CD4-positive, alpha-beta T cell (primary cell): ENCODE data around the gene SLC34A3. TPM values are rescaled to one million over a fixed set of nuclear protein-coding genes. Genes with fewer than 3 reads are reported as not detected.
A peak's percentile ranks its signal among the peaks of the same experiment; 100 is the strongest.

Source experiments
- ATAC-seq: fragments of 200-7000 bp; cut with Tn5 transposase; one replicate; pipeline ENCODE4 v1.10.0; 2022; ENCODE audit warnings: mild to moderate bottlenecking; ENCODE audit not compliant: poor library complexity
- CTCF ChIA-PET: fragments of 350-600 bp; sonication (Branson Sonifier 250); formaldehyde crosslinking; loops from one replicate; lab custom pipeline; 2021; ENCODE audit warnings: antibody characterized with exemption, inconsistent platforms; lab: Charles Lee
- POLR2A ChIA-PET: fragments of 350-600 bp; sonication (Branson Sonifier 250); formaldehyde crosslinking; loops from one replicate; lab custom pipeline; 2021; ENCODE audit warnings: antibody characterized with exemption, inconsistent platforms; lab: Charles Lee
- DNase-seq, 14 experiments: peaks; one replicate each; pipeline ENCODE4 v3.0.0-alpha.2; 2013 to 2020; ENCODE audit warnings: mixed read lengths in 2 of 14
- H3K27ac ChIP-seq, 2 donors: one replicate each; pipeline versions ENCODE4 v1.5.1 to v1.7.0; 2013; ENCODE audit warnings: low read length in 2 of 2, low read depth in 1 of 2, mild to moderate bottlenecking in 1 of 2
- H3K27me3 ChIP-seq, 2 experiments: 1 replicate in 1 of 2; 2 replicates in 1 of 2; pipeline versions ENCODE4 v1.6.1 to v1.7.0; 2013; ENCODE audit warnings: low read length in 2 of 2, control low read depth in 1 of 2, mild to moderate bottlenecking in 1 of 2, moderate library complexity in 1 of 2; ENCODE audit not compliant: insufficient read depth in 2 of 2, control insufficient read depth in 1 of 2
- H3K36me3 ChIP-seq: one replicate; pipeline ENCODE4 v1.6.1; 2013; ENCODE audit warnings: low read length, control low read depth; ENCODE audit not compliant: insufficient read depth
- H3K4me1 ChIP-seq: one replicate; pipeline ENCODE4 v1.6.1; 2013; ENCODE audit warnings: low read length, control low read depth; ENCODE audit not compliant: insufficient read depth
- H3K4me3 ChIP-seq: one replicate; pipeline ENCODE4 v1.5.1; 2013; ENCODE audit warnings: mild to moderate bottlenecking, low read length, moderate library complexity
- H3K9me3 ChIP-seq, 2 experiments: 1 replicate in 1 of 2; 2 replicates in 1 of 2; pipeline versions ENCODE4 v1.6.1 to v1.7.0; 2013; ENCODE audit warnings: low read length in 2 of 2, mild to moderate bottlenecking in 2 of 2, control low read depth in 1 of 2, moderate library complexity in 1 of 2; ENCODE audit not compliant: control insufficient read depth in 1 of 2, insufficient read depth in 1 of 2
- H3K27ac Mint-ChIP-seq: one replicate; pipeline ENCODE4 v1.8.0; 2020; ENCODE audit warnings: mixed read lengths
- H3K27me3 Mint-ChIP-seq: one replicate; pipeline ENCODE4 v1.8.0; 2021; ENCODE audit warnings: mixed read lengths
- H3K36me3 Mint-ChIP-seq: one replicate; pipeline ENCODE4 v1.8.0; 2021; ENCODE audit warnings: low read depth, mixed read lengths
- H3K4me1 Mint-ChIP-seq: one replicate; pipeline ENCODE4 v1.8.0; 2021; ENCODE audit warnings: low read depth, mixed read lengths
- H3K4me3 Mint-ChIP-seq: one replicate; pipeline ENCODE4 v1.8.0; 2020; ENCODE audit warnings: mild to moderate bottlenecking, mixed read lengths
- H3K9me3 Mint-ChIP-seq: one replicate; pipeline ENCODE4 v1.8.0; 2020; ENCODE audit warnings: mixed read lengths
- CTCF ChIP-seq: fragments of 200-600 bp; IDR thresholded peaks from one replicate; pipeline ENCODE4 v1.8.0; 2022; ENCODE audit warnings: antibody characterized with exemption, mild to moderate bottlenecking
- intact Hi-C, 2 experiments: fragments of 100-400 bp; cut with DNase I in 1 of 2; cut with micrococcal nuclease in 1 of 2; formaldehyde crosslinking; loops; one replicate each; pipeline versions ENCODE4 v1.15.1 to v1.9.0; 2023 to 2025; cut with DNase I, micrococcal nuclease
- total RNA-seq, 174 experiments: library from RNA in 2 of 174; stranded (reverse) in 2 of 174; gene quantifications; one replicate each; pipeline ENCODE4 v1.2.3 and lab custom pipeline; 2021 to 2026

Gene SLC34A3
- total RNA-seq, 2 experiments from 2014 or later = not detected

GRCh38 chr9:137247135-137247915 is 16.6 kb downstream of the SLC34A3 start:
- Mint-ChIP-seq H3K4me3 (peak overlapping the region; percentile 15), H3K27me3 (no peaks in the 10 kb centered on the region), H3K27ac (no peak overlapping the region), H3K4me1 (peaks cover 5% of the 10 kb centered on the region), H3K36me3 (peaks cover 14% of the 10 kb centered on the region), H3K9me3 (no peaks in the 10 kb centered on the region)
- no peaks in the 10 kb centered on the region for H3K9me3 ChIP-seq
- H3K36me3 ChIP-seq = peaks cover 15% of the 10 kb centered on the region
- peak in 1 of 14 experiments; percentile 4 for DNase-seq
- intact Hi-C loops = no loop called here
- no peak overlapping the region for H3K27ac ChIP-seq
- ChIA-PET POLR2A (no interaction called here), CTCF (no interaction called here)
- ATAC-seq = no peak
- peaks cover 13% of the 10 kb centered on the region for H3K4me1 ChIP-seq
- H3K27me3 ChIP-seq = no peaks in the 10 kb centered on the region
- TF ChIP-seq CTCF = no peak
- no peak overlapping the region for H3K4me3 ChIP-seq

DNA sequence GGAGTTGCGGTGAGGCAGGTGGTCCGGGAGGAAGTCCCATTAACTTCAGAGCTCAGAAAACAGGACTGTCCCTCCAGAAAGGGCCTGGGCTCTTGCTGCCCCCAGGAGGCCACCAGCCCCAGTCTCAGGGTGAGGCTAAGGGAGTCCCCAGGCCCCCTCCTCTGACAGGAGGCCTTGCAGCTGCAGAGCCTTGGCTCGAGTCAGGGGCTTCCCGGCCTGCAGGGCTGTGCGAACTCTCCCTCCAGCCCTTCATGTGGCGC is 17.1 kb downstream of the SLC34A3 start:
- no peak overlapping the region for H3K4me3 Mint-ChIP-seq
- POLR2A ChIA-PET = no interaction called here
- H3K4me1 Mint-ChIP-seq = no peaks in the 10 kb centered on the region
- peaks cover 7% of the 10 kb centered on the region for H3K4me1 ChIP-seq
- H3K9me3 Mint-ChIP-seq = no peaks in the 10 kb centered on the region
- TF ChIP-seq CTCF = no peak
- CTCF ChIA-PET = no interaction called here
- no peaks in the 10 kb centered on the region for H3K9me3 ChIP-seq
- no peak overlapping the region for H3K27ac ChIP-seq
- peaks cover 9% of the 10 kb centered on the region for H3K36me3 Mint-ChIP-seq
- DNase-seq = no peak
- H3K27me3 Mint-ChIP-seq = no peaks in the 10 kb centered on the region
- H3K4me3 ChIP-seq = no peak overlapping the region
- peaks cover 10% of the 10 kb centered on the region for H3K36me3 ChIP-seq
- no peaks in the 10 kb centered on the region for H3K27me3 ChIP-seq
- no peak overlapping the region for H3K27ac Mint-ChIP-seq
- intact Hi-C loops = no loop called here
- ATAC-seq = no peak

DNA sequence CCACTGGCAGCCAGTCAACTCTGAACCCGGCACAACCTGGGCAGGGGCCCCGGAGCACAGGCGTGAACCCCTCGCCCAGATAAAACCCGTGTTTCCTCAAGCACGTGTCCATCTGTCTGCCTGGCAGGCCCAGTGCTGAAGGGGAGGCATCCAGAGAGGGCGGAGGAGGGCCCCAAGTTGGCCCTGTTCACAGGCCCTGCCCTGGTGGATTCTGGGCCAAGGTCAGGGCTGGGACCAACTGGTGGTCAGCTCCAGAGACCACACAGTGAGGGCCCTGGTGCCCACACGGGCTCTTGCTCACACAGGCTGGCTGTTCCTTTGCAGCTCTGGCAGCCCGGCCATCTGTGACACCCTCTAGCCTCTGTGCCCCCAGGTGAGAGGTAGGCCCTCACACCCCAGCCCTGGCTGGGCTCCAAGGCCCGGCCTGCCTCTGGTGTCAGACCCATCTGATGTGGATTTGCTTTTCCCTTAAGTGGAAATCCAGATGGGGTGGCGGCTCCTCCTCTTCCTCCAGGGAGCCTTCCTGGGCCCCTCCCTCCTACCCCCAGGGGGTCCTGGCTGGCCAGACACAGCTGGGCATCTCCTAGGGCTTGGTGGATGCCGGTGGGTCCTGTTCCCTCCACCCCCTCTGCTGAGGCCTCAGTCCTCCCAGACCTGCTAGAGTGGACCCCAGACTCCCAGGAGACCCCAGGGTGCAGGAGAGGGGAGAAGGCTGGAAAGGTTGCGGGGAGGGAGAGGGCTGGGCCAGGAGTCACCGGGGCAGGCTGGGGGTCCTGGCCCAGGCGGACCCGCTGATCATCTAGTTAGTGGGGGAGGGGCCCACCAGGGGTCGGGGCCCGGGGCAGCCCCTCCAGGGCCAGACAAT is 19.9 kb downstream of the SLC34A3 start:
- H3K36me3 ChIP-seq = no peaks in the 10 kb centered on the region
- intact Hi-C loops = no loop called here
- ChIA-PET CTCF (interaction anchor here (1.0 kb wide), 1 partner anchor 14 kb away, joined by 3 read pairs; no protein-coding TSS in a partner anchor), POLR2A (interaction anchor here (0.8 kb wide), 1 partner anchor 10 kb away, joined by 3 read pairs; the partner anchor contains the start of gene TUBB4B)
- no peak overlapping the region for H3K4me3 Mint-ChIP-seq
- H3K27me3 Mint-ChIP-seq = no peaks in the 10 kb centered on the region
- no peak overlapping the region for H3K27ac ChIP-seq
- H3K4me1 Mint-ChIP-seq = peaks cover 4% of the 10 kb centered on the region
- no peak for TF ChIP-seq CTCF
- no peaks in the 10 kb centered on the region for H3K9me3 Mint-ChIP-seq
- peaks cover 10% of the 10 kb centered on the region for H3K4me1 ChIP-seq
- DNase-seq (peak in 2 of 14 experiments; percentile 4 to 23), ATAC-seq (no peak)
- no peaks in the 10 kb centered on the region for H3K27me3 ChIP-seq
- no peaks in the 10 kb centered on the region for H3K36me3 Mint-ChIP-seq
- H3K4me3 ChIP-seq = no peak overlapping the region
- H3K27ac Mint-ChIP-seq = no peak overlapping the region
- H3K9me3 ChIP-seq = no peaks in the 10 kb centered on the region
